GM23338 (cell line): Measurements from ENCODE around the gene PDIA2. TPM values are rescaled to one million over a fixed set of nuclear protein-coding genes. Genes with fewer than 3 reads are reported as not detected.

Source experiments
- ATAC-seq: fragments of 200-7000 bp; cut with Tn5 transposase; 3 replicates; pipeline ENCODE4 v1.9.1; 2020
- DNase-seq: peaks from one replicate; pipeline ENCODE4 v3.0.0-alpha.2; 2015; ENCODE audit warnings: low spot score
- H2AFZ ChIP-seq: fragments of 200-600 bp; sonication (generic); 2 replicates; pipeline ENCODE4 v1.8.0; 2016; ENCODE audit warnings: antibody characterized with exemption, mild to moderate bottlenecking, moderate library complexity
- H3F3A ChIP-seq: fragments of 200-600 bp; sonication (generic); replicated peaks from 2 replicates; pipeline ENCODE4 v1.8.0; 2017; ENCODE audit warnings: antibody characterized with exemption, mixed run types, low read depth
- H3K27ac ChIP-seq: fragments of 200-600 bp; sonication (generic); 2 replicates; pipeline ENCODE4 v1.6.1; 2016; ENCODE audit warnings: low read depth
- H3K27me3 ChIP-seq: fragments of 200-600 bp; sonication (generic); 2 replicates; pipeline ENCODE4 v1.8.0; 2016; ENCODE audit warnings: mild to moderate bottlenecking, mixed run types, moderate library complexity; ENCODE audit not compliant: insufficient read depth
- H3K36me3 ChIP-seq: fragments of 200-600 bp; sonication (generic); 2 replicates; pipeline ENCODE4 v1.8.0; 2016; ENCODE audit warnings: mild to moderate bottlenecking; ENCODE audit not compliant: insufficient read depth
- H3K4me1 ChIP-seq: fragments of 200-600 bp; sonication (generic); 2 replicates; pipeline ENCODE4 v1.8.0; 2016; ENCODE audit warnings: mild to moderate bottlenecking, moderate library complexity; ENCODE audit not compliant: insufficient read depth
- H3K4me2 ChIP-seq: fragments of 200-600 bp; sonication (generic); 2 replicates; pipeline ENCODE4 v1.7.1; 2017; ENCODE audit warnings: mixed run types
- H3K4me3 ChIP-seq: fragments of 200-600 bp; sonication (generic); 2 replicates; pipeline ENCODE4 v1.6.1; 2016; ENCODE audit warnings: mixed run types
- H3K79me2 ChIP-seq: fragments of 200-600 bp; sonication (generic); replicated peaks from 2 replicates; pipeline ENCODE4 v1.8.0; 2017; ENCODE audit warnings: mild to moderate bottlenecking; ENCODE audit not compliant: insufficient read depth
- H3K9me2 ChIP-seq: fragments of 200-600 bp; sonication (generic); 2 replicates; pipeline ENCODE4 v1.8.0; 2017; ENCODE audit not compliant: insufficient read depth
- H4K20me1 ChIP-seq: fragments of 200-600 bp; sonication (generic); replicated peaks from 2 replicates; pipeline ENCODE4 v1.8.0; 2017; ENCODE audit warnings: mild to moderate bottlenecking; ENCODE audit not compliant: insufficient read depth
- H3K27ac Mint-ChIP-seq: 2 replicates; pipeline ENCODE4 v1.8.0; 2020; ENCODE audit warnings: inconsistent platforms, mild to moderate bottlenecking, moderate library complexity, mixed read lengths
- H3K27me3 Mint-ChIP-seq: 3 replicates; pipeline ENCODE4 v1.8.0; 2022; ENCODE audit warnings: low read depth, mild to moderate bottlenecking, moderate library complexity, mixed read lengths, inconsistent platforms; ENCODE audit not compliant: insufficient read depth, poor library complexity
- H3K36me3 Mint-ChIP-seq: 3 replicates; pipeline ENCODE4 v1.8.0; 2021; ENCODE audit warnings: low read depth, mild to moderate bottlenecking, inconsistent platforms, moderate library complexity, mixed read lengths
- H3K4me1 Mint-ChIP-seq: 3 replicates; pipeline ENCODE4 v1.8.0; 2020; ENCODE audit warnings: mild to moderate bottlenecking, inconsistent platforms, mixed read lengths
- H3K4me3 Mint-ChIP-seq: 3 replicates; pipeline ENCODE4 v1.8.0; 2021; ENCODE audit warnings: moderate library complexity, mild to moderate bottlenecking, inconsistent platforms, mixed read lengths
- H3K9me3 Mint-ChIP-seq: 3 replicates; pipeline ENCODE4 v1.8.0; 2020; ENCODE audit warnings: moderate library complexity, mild to moderate bottlenecking, inconsistent platforms, mixed read lengths
- CREB1 ChIP-seq: fragments of 250-450 bp; sonication (Bioruptor Pico); IDR thresholded peaks from 2 replicates; pipeline ENCODE4 v1.5.0; 2020; ENCODE audit warnings: low read depth, mild to moderate bottlenecking, moderate library complexity
- EZH2 ChIP-seq: fragments of 200-600 bp; sonication (generic); IDR thresholded peaks from one replicate; pipeline ENCODE4 v1.8.0; 2017; ENCODE audit warnings: antibody characterized with exemption, mild to moderate bottlenecking, low read depth; ENCODE audit not compliant: unreplicated experiment
- EZH2phosphoT487 ChIP-seq: fragments of 200-600 bp; sonication (generic); IDR thresholded peaks from one replicate; pipeline ENCODE4 v1.8.1; 2018; ENCODE audit warnings: antibody characterized with exemption; ENCODE audit not compliant: unreplicated experiment
- JUNB ChIP-seq: IDR thresholded peaks from one replicate; pipeline ENCODE4 v1.6.1; 2016; ENCODE audit warnings: antibody characterized with exemption; ENCODE audit not compliant: unreplicated experiment
- NANOG ChIP-seq: IDR thresholded peaks from 2 replicates; pipeline ENCODE4 v1.6.1; 2016; ENCODE audit warnings: antibody characterized with exemption, borderline replicate concordance
- POLR2AphosphoS5 ChIP-seq: IDR thresholded peaks from 2 replicates; pipeline ENCODE4 v1.6.1; 2016; ENCODE audit warnings: antibody characterized with exemption, low read depth
- STAT1 ChIP-seq: IDR thresholded peaks from one replicate; pipeline ENCODE4 v1.6.1; 2016; ENCODE audit warnings: antibody characterized with exemption; ENCODE audit not compliant: unreplicated experiment
- ZNF114 ChIP-seq: fragments of 250-450 bp; sonication (Bioruptor Pico); IDR thresholded peaks from 2 replicates; pipeline ENCODE4 v1.5.0; 2020; ENCODE audit warnings: mild to moderate bottlenecking, moderate library complexity
- ZNF331 ChIP-seq: fragments of 250-450 bp; sonication (Bioruptor Pico); IDR thresholded peaks from 2 replicates; pipeline ENCODE4 v1.5.0; 2020; ENCODE audit warnings: low read depth, mild to moderate bottlenecking, moderate library complexity
- polyA plus RNA-seq: library from polyadenylated mRNA; unstranded; fragments of >200 nt; fragmentation: Nextera tagmentation; extraction: Ambion mirVana; gene quantifications from 2 replicates; pipeline ENCODE4 v1.2.1, GENCODE V29; 2016
- total RNA-seq: library from RNA; depleted of rRNA; stranded (reverse); fragments of >200 nt; shearing (Covaris generic); gene quantifications from 2 replicates; pipeline ENCODE4 v1.2.3, GENCODE V29; 2014
- TF ChIP-seq, protein P1 (sequence below): IDR thresholded peaks from 2 replicates; pipeline ENCODE4 v1.6.1; 2016; ENCODE audit warnings: antibody characterized with exemption
- TF ChIP-seq, protein P2 (sequence below): IDR thresholded peaks from one replicate; pipeline ENCODE4 v1.6.1; 2018; ENCODE audit warnings: antibody characterized with exemption; ENCODE audit not compliant: unreplicated experiment
- TF ChIP-seq, protein P3 (sequence below), 2 experiments: fragments of 200-600 bp in 1 of 2; sonication (generic) in 1 of 2; conservative IDR thresholded peaks; 2 replicates each; pipeline versions ENCODE4 v1.5.1 to v1.6.1; 2016 to 2017; ENCODE audit warnings: antibody characterized with exemption in 2 of 2, low read depth in 2 of 2, mild to moderate bottlenecking in 2 of 2, moderate library complexity in 1 of 2

Gene PDIA2
- total and polyA plus RNA-seq, 2 experiments from 2014 or later, result 0.39 to 0.87 TPM

DNA sequence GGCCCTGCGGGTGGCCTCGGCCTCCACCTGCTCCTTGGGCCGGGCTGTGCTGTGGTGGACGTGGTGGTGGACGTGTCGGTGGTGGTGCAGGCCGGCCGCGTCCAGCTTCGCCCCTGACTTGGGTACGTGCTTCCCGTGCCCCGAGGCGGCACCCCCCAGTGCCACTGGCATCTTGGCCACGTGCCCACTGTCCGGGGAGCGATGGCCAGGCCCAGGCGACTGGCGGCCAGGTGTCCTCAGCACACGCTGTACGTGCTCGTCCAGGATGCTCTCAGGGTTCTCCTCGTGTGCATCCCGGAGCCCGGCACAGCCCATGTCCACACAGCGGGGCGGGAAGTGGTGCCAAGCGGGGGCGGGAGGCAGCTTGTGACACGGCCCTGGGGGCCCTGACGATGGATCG lies 14.9 kb downstream of the PDIA2 start:
- H3K27me3 Mint-ChIP-seq, result peaks cover 7% of the 10 kb centered on the region
- Histone ChIP-seq H3K4me1 (no peaks in the 10 kb centered on the region), H3K79me2 (no peaks in the 10 kb centered on the region), H3K9me2 (no peaks in the 10 kb centered on the region), H3K36me3 (no peaks in the 10 kb centered on the region; the same call in 1 of the 2 replicates), H3F3A (no peaks in the 10 kb centered on the region), H4K20me1 (peaks cover 9% of the 10 kb centered on the region; the same call in 1 of the 2 replicates), H3K4me3 (no peak overlapping the region), H3K27ac (no peak overlapping the region), H3K27me3 (no peaks in the 10 kb centered on the region), H3K4me2 (no peak overlapping the region), H2AFZ (no peak overlapping the region)
- H3K4me1 Mint-ChIP-seq, result no peaks in the 10 kb centered on the region
- H3K36me3 Mint-ChIP-seq, result no peaks in the 10 kb centered on the region
- no peaks in the 10 kb centered on the region for H3K9me3 Mint-ChIP-seq
- no peak for TF ChIP-seq STAT1
- TF ChIP-seq POLR2AphosphoS5, result no peak
- TF ChIP-seq EZH2phosphoT487, result no peak
- TF ChIP-seq ZNF331, result no peak
- ATAC-seq, result no peak
- no peak overlapping the region for H3K4me3 Mint-ChIP-seq
- no peak for DNase-seq
- no peak overlapping the region for H3K27ac Mint-ChIP-seq

DNA sequence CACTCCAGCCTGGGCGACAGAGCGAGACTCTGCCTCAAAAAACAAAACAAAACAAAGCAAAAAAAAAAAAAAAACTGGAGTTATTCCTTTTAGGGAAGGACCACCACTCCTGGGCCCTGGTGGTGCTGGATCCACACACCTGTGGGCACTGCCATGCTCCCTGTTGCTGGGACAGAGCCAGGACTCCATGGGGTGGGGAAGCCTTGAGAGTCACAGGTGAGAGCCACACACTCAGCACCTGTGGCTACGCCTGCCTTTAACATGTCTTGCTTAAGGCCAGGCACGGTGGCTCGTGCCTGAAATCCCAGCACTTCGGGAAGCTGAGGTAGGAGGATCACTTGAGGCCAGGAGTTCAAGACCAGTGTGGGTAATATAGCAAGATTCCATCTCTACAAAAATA lies 18.3 kb downstream of the PDIA2 start:
- H3K9me2 ChIP-seq, result no peaks in the 10 kb centered on the region
- no peaks in the 10 kb centered on the region for H3K4me1 Mint-ChIP-seq
- ATAC-seq (no peak), DNase-seq (no peak)
- TF ChIP-seq JUNB (no peak), POLR2AphosphoS5 (no peak), CREB1 (CRISPR knock-in tag) (no peak), ZNF331 (no peak), NANOG (no peak), EZH2 (no peak), EZH2phosphoT487 (no peak), ZNF114 (CRISPR knock-in tag) (no peak), STAT1 (no peak)
- TF ChIP-seq, protein P1, sequence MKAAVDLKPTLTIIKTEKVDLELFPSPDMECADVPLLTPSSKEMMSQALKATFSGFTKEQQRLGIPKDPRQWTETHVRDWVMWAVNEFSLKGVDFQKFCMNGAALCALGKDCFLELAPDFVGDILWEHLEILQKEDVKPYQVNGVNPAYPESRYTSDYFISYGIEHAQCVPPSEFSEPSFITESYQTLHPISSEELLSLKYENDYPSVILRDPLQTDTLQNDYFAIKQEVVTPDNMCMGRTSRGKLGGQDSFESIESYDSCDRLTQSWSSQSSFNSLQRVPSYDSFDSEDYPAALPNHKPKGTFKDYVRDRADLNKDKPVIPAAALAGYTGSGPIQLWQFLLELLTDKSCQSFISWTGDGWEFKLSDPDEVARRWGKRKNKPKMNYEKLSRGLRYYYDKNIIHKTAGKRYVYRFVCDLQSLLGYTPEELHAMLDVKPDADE, result no peak
- H3K4me2 ChIP-seq, result no peak overlapping the region
- no peak overlapping the region for H3K27ac ChIP-seq
- H3F3A ChIP-seq, result no peaks in the 10 kb centered on the region
- H4K20me1 ChIP-seq, result peaks cover 9% of the 10 kb centered on the region
- no peaks in the 10 kb centered on the region for H3K9me3 Mint-ChIP-seq
- no peaks in the 10 kb centered on the region for H3K27me3 ChIP-seq
- no peak overlapping the region for H3K4me3 Mint-ChIP-seq
- no peak overlapping the region for H3K4me3 ChIP-seq
- H3K79me2 ChIP-seq, result no peaks in the 10 kb centered on the region
- H3K4me1 ChIP-seq, result no peaks in the 10 kb centered on the region
- H2AFZ ChIP-seq, result no peak overlapping the region
- peaks cover 12% of the 10 kb centered on the region for H3K27me3 Mint-ChIP-seq
- H3K36me3 ChIP-seq, result no peaks in the 10 kb centered on the region
- no peak overlapping the region for H3K27ac Mint-ChIP-seq
- H3K36me3 Mint-ChIP-seq, result 0 out of 3 replicates have a peak, but pooled peaks cover 5% of the 10 kb centered on the region

DNA sequence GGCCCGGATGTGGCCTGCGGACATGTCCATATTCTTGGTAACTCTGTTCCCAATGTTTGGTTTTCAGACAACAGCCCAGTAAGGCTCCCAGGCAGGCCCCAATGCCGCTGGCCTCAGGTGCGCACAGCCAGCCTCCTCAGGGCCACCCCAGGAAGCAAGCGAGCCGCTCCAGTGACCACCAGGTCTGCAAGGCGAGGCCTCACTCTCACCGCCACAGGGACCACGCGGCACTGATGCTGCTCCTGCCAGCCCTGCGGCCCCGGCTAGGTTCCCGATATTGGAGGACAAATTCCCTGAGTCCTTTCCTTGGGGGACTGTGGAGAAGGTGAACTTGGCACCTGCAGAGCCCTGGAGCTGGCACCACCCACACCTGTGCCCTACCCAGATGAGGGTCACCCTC lies 19.0 kb downstream of the PDIA2 start:
- Histone ChIP-seq H3K9me2 (no peaks in the 10 kb centered on the region), H3K4me1 (no peaks in the 10 kb centered on the region), H3K79me2 (no peaks in the 10 kb centered on the region), H3K27me3 (no peaks in the 10 kb centered on the region), H3F3A (no peaks in the 10 kb centered on the region), H3K27ac (no peak overlapping the region), H3K4me3 (no peak overlapping the region), H3K4me2 (no peak overlapping the region), H3K36me3 (no peaks in the 10 kb centered on the region), H4K20me1 (peaks cover 9% of the 10 kb centered on the region), H2AFZ (no peak overlapping the region)
- Mint-ChIP-seq H3K27ac (no peak overlapping the region), H3K4me3 (no peak overlapping the region), H3K27me3 (peaks cover 13% of the 10 kb centered on the region), H3K36me3 (peaks cover 8% of the 10 kb centered on the region; the same call in 1 of the 3 replicates), H3K4me1 (no peaks in the 10 kb centered on the region), H3K9me3 (no peaks in the 10 kb centered on the region)
- ATAC-seq (no peak), DNase-seq (no peak)
- no peak for TF ChIP-seq STAT1
- TF ChIP-seq, protein P1, result no peak
- TF ChIP-seq, protein P2, sequence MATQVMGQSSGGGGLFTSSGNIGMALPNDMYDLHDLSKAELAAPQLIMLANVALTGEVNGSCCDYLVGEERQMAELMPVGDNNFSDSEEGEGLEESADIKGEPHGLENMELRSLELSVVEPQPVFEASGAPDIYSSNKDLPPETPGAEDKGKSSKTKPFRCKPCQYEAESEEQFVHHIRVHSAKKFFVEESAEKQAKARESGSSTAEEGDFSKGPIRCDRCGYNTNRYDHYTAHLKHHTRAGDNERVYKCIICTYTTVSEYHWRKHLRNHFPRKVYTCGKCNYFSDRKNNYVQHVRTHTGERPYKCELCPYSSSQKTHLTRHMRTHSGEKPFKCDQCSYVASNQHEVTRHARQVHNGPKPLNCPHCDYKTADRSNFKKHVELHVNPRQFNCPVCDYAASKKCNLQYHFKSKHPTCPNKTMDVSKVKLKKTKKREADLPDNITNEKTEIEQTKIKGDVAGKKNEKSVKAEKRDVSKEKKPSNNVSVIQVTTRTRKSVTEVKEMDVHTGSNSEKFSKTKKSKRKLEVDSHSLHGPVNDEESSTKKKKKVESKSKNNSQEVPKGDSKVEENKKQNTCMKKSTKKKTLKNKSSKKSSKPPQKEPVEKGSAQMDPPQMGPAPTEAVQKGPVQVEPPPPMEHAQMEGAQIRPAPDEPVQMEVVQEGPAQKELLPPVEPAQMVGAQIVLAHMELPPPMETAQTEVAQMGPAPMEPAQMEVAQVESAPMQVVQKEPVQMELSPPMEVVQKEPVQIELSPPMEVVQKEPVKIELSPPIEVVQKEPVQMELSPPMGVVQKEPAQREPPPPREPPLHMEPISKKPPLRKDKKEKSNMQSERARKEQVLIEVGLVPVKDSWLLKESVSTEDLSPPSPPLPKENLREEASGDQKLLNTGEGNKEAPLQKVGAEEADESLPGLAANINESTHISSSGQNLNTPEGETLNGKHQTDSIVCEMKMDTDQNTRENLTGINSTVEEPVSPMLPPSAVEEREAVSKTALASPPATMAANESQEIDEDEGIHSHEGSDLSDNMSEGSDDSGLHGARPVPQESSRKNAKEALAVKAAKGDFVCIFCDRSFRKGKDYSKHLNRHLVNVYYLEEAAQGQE, result no peak
- TF ChIP-seq, protein P3, sequence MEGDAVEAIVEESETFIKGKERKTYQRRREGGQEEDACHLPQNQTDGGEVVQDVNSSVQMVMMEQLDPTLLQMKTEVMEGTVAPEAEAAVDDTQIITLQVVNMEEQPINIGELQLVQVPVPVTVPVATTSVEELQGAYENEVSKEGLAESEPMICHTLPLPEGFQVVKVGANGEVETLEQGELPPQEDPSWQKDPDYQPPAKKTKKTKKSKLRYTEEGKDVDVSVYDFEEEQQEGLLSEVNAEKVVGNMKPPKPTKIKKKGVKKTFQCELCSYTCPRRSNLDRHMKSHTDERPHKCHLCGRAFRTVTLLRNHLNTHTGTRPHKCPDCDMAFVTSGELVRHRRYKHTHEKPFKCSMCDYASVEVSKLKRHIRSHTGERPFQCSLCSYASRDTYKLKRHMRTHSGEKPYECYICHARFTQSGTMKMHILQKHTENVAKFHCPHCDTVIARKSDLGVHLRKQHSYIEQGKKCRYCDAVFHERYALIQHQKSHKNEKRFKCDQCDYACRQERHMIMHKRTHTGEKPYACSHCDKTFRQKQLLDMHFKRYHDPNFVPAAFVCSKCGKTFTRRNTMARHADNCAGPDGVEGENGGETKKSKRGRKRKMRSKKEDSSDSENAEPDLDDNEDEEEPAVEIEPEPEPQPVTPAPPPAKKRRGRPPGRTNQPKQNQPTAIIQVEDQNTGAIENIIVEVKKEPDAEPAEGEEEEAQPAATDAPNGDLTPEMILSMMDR (conservative IDR thresholded peaks at IDR 0.05; ENCODE audit: low read depth in 2 of 2), result no peak
- TF ChIP-seq EZH2phosphoT487, result no peak
- TF ChIP-seq ZNF331, result no peak
- no peak for TF ChIP-seq EZH2
- TF ChIP-seq CREB1 (CRISPR knock-in tag), result no peak
- no peak for TF ChIP-seq ZNF114 (CRISPR knock-in tag)
